HL-60 (cell line): ENCODE measurements around the gene FBXO21.

Source experiments
- CTCF ChIP-seq: IDR thresholded peaks from one replicate; pipeline ENCODE4 v1.5.1; 2011; ENCODE audit warnings: low read length, control low read depth, inconsistent platforms; ENCODE audit not compliant: insufficient read depth
- GABPA ChIP-seq: IDR thresholded peaks from 2 replicates; pipeline ENCODE4 v1.6.1; 2012; ENCODE audit warnings: low read depth

GRCh38 chr12:117162167-117162539 is 28.1 kb downstream of the FBXO21 start:
- no peak for TF ChIP-seq CTCF
- no peak for TF ChIP-seq GABPA
